HG02588 (cell line): ENCODE measurements around the gene FKBP2.

Source experiments
- ATAC-seq: cut with Tn5 transposase; IDR thresholded peaks from one replicate; pipeline ENCODE4 v1.9.1; 2021; ENCODE audit warnings: mild to moderate bottlenecking, moderate library complexity; ENCODE audit not compliant: unreplicated experiment

Gene FKBP2

GRCh38 chr11:64240435-64241240, at the start of gene FKBP2:
FKBP2 (plus strand) TSS chr11:64241095; CDS start chr11:64242388, 1,293 bp downstream.
- peak; percentile 56 for ATAC-seq

GRCh38 chr11:64192434-64192833, 48.5 kb upstream of the FKBP2 start:
- ATAC-seq: no peak

- no peak for ATAC-seq
Measured at GRCh38 chr11:64196626-64197025, 44.3 kb upstream of the FKBP2 start.

- ATAC-seq: no peak
Measured at GRCh38 chr11:64198511-64198910, 42.4 kb upstream of the FKBP2 start.

GRCh38 chr11:64201543-64201942, 39.4 kb upstream of the FKBP2 start:
- ATAC-seq: no peak

- ATAC-seq: no peak
Measured at GRCh38 chr11:64202992-64203391, 37.9 kb upstream of the FKBP2 start.

- ATAC-seq: no peak
Measured at GRCh38 chr11:64203421-64204079, 37.3 kb upstream of the FKBP2 start.

- ATAC-seq: no peak
Measured at GRCh38 chr11:64204080-64204440, 36.8 kb upstream of the FKBP2 start.

GRCh38 chr11:64204464-64204989, 36.4 kb upstream of the FKBP2 start:
- no peak for ATAC-seq

- ATAC-seq: peak; percentile 33
Measured at GRCh38 chr11:64206457-64207255, 34.2 kb upstream of the FKBP2 start, which contains the start of gene FERMT3. FERMT3 (plus strand) TSS chr11:64206721; CDS start chr11:64207365, 644 bp downstream.

GRCh38 chr11:64207256-64208085, 33.4 kb upstream of the FKBP2 start:
- peak; percentile 39 for ATAC-seq

- ATAC-seq: no peak
Measured at GRCh38 chr11:64208086-64208795, 32.7 kb upstream of the FKBP2 start.

GRCh38 chr11:64208796-64209562, 31.9 kb upstream of the FKBP2 start:
- ATAC-seq: no peak

- ATAC-seq: no peak
Measured at GRCh38 chr11:64209563-64209843, 31.4 kb upstream of the FKBP2 start.

GRCh38 chr11:64210301-64211020, 30.4 kb upstream of the FKBP2 start:
- no peak for ATAC-seq

GRCh38 chr11:64211181-64211872, 29.6 kb upstream of the FKBP2 start:
- no peak for ATAC-seq

- no peak for ATAC-seq
Measured at GRCh38 chr11:64216879-64217278, 24.0 kb upstream of the FKBP2 start.
